Gastrocnemius medialis (tissue), 4 donors: Measurements from ENCODE around the gene ZSCAN30.

Source experiments
- CTCF ChIP-seq, 5 experiments: fragments of 450-650 bp in 3 of 5; fragments of 200-600 bp in 2 of 5; sonication (generic) in 2 of 5; IDR thresholded peaks in 4 of 5; conservative IDR thresholded peaks in 1 of 5; 1 replicate in 4 of 5; 2 replicates in 1 of 5; pipeline ENCODE4 v1.5.1; 2016 to 2019; ENCODE audit warnings: antibody characterized with exemption in 5 of 5, mild to moderate bottlenecking in 3 of 5, moderate library complexity in 3 of 5
- POLR2A ChIP-seq, 2 donors: fragments of 450-650 bp; IDR thresholded peaks; one replicate each; pipeline ENCODE4 v1.6.1; 2017; ENCODE audit warnings: antibody characterized with exemption in 2 of 2, mild to moderate bottlenecking in 2 of 2, moderate library complexity in 2 of 2

GRCh38 chr18:35289727-35290093 is 319 bp downstream of the ZSCAN30 start:
- TF ChIP-seq CTCF (IDR thresholded peaks at IDR 0.05 in 4 of 5, conservative IDR thresholded peaks at IDR 0.05 in 1 of 5) (no peak), POLR2A (IDR thresholded peaks at IDR 0.05) (no peak)
